8988T (cell line): Measurements from ENCODE around the gene NXPE2.
"Not testable (repeated sequence)": the region's sequence is repeated elsewhere in the genome, so short reads cannot be mapped to it uniquely, and the experiment has no call there.

ENCODE experiments used
- DNase-seq: peaks from one replicate; pipeline ENCODE4 v3.0.0; 2011

NXPE2 gene

DNA sequence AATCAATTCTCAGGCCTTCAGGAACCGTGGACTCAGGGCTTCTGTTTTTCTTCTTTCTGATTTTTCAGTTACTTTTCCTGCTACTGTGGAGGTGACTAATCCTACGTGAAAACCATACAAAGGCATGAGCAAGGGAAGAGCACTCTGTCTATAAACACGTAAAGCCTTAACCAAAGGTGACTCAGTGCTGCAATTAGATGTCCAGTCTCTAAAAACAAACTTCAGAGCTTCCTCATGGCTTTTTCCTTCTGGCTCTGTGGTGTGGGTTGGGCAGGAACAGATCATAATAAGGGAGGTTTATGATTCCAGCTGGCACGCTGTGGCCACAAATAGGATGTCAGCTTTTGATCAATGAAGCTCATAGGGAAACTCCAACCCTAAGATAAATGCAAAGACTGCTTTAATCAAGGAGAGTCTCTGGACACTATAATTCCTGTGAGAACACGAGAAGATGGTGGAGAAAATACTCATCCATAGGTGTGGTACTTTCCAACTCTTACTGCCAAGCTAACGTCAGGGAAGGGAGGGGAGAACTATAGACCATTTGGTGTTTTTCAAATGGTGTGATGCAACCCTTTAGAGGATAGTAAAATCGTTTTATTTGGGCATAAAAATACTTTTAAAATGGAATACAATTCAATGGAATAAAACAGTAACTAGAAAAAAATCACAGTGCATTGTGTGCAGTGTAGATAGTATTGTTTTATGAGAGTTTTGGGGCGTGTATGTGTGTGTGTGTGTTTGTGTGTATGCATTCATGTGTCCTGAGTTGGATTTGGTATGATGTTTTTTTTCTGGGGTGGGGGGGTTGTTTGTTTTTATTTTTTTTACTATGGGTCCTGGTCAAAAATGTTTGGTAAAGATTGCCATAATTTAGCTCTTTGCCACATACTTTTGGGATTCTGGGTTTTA is at the start of gene NXPE2:
NXPE2 (plus strand) TSS at position 403 of the 912 bp plus-strand sequence; CDS start at position 452, 49 bp downstream.
- DNase-seq = no peak

DNA sequence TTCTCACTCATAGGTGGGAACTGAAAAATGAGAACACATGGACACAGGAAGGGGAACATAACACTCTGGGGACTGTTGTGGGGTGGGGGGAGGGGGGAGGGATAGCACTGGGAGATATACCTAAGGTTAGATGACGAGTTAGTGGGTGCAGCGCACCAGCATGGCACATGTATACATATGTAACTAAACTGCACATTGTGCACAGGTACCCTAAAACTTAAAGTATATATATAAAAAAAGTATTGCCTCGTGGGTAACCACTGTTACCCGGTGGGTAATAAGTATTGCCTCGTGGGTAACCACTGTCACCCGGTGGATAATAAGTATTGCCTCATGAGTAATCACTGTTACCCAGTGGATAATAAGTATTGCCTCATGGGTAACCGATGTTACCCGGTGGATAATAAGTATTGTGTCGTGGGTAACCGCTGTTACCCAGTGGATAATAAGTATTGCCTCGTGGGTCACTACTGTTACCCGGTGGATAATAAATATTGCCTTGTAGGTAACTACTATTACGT is 46.8 kb upstream of the NXPE2 start:
- DNase-seq = not testable (repeated sequence)

DNA sequence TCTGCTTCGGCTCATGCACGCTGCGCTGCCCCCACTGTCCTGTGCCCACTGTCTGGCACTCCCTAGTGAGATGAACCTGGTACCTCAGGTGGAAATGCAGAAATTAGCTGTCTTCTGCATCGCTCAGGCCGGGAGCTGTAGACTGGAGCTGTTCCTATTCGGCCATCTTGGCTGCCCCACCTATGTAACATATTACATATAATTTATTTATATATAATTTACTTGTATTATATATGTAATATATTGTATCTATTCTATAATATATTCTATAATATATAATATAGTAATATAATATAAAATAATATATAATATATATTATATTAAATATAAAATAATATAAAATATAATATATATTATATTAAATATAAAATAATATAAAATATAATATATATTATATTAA is 38.9 kb upstream of the NXPE2 start:
- DNase-seq = not testable (repeated sequence)

DNA sequence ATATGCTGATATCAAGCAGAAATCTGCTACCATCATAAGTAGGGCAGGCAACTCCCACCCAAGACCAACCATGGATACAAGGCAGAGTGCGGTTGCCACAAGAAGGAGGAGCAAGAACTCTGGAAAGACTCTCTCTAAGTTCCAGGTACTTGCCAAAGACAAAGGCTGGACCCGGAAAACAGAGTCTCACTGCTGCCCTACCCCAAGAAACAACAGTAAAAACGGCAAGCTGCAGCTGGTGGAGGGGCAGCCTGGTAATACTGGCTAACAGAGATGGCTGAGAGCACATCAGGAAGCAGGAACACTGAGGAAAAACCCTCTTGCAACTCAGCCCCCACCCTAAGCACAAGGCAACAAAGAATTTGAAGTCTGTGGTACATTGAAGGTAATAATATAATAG is 27.7 kb upstream of the NXPE2 start:
- no peak for DNase-seq

DNA sequence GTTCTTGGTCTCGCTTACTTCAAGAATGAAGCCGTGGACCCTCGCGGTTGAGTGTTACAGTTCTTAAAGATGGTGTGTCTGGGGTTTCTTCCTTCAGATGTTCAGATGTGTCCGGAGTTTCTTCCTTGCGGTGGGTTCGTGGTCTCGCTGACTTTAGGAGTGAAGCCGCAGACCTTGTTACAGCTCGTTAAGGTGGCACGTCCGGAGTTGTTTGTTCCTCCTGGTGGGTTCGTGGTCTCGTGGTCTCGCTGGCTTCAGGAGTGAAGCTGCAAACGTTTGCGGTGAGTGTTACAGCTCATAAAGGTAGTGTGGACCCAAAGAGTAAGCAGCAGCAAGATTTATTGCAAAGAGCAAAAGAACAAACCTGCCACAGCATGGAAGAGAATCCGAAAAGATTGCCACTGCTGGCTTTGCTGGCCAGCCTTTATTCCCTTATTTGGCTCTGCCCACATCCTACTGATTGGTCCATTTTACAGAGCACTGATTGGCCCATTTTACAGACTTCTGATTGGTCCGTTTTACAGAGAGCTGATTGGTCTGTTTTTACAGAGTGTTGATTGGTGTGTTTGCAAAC is 27.1 kb upstream of the NXPE2 start:
- DNase-seq = no peak

DNA sequence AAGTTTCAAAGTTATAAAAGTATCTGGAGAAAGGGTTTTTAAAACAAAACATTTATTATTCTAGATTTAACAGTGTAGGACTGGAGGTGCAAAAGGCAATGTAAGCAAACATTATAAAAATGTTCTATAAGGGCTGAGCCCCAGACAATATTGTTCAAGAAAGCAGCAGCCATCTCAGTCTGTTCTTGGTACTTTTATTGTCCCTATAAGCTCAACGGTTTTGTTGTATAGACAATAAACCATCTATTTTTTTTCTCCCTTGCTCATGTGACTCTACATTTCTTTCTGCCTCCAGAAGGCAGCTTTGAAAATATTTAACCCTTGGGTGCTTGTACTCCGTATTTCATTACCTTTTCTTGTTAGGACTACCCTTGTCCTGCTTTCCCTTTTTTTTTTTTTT is 25.2 kb upstream of the NXPE2 start:
- no peak for DNase-seq

DNA sequence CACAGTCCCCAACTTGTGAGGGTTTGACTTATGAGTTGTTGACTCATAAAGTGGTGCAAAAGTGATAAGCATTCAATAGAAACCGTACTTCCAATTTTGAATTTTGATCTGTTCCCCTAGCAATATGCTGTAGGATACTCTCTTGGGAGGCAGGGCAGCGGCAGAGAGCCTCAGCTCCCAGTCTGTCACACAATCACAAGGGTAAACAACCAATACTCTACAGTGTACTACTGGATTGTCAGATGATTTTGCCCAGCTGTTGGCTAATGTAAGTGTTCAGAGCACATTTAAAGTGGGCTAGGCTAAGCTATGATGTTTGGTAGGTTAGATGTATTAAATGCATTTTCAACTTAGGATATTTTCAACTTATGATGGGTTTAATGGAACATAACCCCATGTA is 13.7 kb upstream of the NXPE2 start:
- DNase-seq = no peak

DNA sequence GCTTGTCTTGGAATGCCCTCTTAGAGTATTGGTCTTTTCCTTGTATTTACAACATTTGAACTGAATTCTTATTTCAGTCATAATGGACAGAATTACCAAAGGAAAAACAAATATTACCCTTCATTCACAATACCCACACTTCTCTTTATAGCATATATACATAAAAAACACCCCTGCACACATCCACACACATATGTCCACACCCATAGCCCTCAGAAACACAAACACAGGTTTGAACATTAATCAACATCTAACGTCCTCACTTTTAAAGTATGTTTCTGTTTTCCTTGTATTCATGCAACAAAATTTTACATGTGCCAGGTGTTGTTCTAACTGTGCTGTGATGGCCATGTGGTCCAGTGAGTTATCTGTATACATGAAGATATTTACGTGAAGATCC is 11.6 kb upstream of the NXPE2 start:
- DNase-seq = no peak

DNA sequence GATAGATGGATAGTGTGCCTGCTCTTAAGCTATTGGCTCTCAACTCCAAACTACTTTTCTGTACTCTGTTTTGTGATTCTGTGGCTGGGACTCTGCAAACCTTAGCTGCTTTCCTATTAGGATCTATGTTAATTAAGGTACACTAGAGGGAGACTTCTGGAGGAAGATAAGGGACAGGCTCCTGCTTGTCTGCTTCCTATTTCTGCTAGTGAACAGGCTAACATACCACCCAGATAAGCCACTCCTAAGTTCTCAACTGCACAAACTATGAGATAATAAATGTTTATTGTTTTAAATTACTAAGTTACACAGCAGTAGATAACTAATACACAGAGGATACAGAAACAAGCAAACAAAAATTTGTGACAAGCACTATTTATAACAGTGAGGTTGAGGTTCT is 10.2 kb upstream of the NXPE2 start:
- DNase-seq = no peak

DNA sequence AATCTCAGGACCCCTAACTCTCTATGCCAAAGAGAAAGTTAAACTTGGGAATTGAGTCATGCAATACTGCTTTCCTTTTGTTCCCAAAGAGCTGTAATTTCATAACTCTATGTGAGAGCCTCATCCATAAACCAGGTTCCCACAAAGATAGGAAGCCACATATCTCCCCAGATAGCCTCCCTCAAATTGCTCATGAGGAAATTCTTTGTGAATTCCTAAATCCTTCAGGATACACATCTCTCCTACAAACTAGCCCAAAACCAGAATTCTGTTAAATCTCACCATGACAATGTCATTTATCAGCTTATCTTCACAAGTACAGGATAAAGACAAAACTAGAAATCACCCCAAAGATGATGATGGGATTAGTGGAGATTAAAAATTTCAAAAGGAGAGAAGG is 4.7 kb upstream of the NXPE2 start:
- no peak for DNase-seq

DNA sequence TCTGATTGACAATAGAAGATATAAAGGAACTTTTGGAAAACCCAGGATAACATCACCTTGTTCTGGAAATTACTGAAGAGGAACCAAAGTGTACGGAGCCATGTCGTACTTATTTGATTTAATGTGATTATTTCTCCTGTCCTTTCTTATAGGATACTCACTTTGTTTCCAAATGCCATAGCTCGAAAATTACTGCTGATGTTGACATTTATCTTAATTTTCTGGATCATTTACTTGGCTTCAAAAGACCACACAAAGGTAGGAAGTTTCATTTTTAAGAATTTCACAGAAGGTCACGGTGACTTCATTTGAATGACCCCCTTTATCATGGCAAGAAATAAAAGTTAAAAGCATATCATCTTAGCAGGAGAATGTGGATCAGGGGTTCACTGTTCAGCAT is 1.2 kb downstream of the NXPE2 start:
- no peak for DNase-seq

DNA sequence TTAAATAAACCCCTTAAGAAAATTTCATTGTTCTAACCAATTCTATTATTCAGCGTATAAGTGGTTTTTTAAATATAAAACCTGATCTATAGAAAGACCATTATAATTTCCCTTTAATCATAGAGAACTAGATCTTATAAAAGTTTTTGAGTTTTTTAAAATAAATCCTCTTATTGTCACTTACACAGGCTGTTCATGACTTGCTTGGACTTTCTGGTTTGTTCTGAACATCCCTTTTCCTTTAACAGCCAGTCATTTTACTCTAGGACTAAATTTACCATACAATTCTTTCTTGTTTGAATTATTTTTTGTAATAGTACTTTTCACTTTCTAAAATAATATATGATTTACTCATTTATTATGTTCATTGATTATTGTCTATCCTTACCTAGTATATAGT is 4.7 kb downstream of the NXPE2 start:
- no peak for DNase-seq

DNA sequence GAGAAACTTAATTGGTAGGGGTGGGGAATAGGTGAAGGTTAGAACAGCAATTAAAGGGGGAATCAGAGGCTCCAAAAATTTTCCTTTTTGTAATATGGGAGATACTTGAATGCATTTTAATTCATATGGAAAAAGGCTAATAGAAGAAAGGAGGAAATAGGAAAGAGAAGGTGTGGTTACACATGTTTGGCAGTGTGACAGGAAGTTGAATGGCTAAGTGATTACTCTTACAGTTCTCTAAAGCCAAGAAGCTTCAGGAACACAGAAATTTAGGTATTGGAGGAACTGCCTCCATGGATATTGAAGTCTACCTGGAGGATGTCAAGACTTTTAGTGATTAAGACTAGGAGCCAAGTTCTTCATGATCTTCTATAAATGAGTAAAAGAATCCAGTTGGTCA is 6.3 kb downstream of the NXPE2 start:
- no peak for DNase-seq

DNA sequence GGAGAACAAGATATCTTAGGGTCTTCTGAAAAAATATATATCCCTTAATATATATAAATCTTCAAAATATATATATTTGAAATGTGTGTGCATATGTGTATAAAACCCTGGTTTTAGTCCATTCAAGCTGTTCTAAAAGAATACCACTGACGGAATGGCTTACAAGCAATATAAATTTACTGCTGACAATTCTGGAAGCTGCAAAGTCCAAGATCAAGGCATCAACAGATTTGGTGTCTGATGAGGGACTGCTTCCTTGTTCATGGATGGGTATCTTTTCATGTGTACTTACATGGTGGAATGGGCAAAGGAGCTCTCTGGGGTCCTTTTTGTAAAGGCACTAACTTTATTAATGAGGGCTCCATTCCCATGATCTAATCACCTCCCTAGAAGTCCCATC is 6.8 kb downstream of the NXPE2 start:
- no peak for DNase-seq

DNA sequence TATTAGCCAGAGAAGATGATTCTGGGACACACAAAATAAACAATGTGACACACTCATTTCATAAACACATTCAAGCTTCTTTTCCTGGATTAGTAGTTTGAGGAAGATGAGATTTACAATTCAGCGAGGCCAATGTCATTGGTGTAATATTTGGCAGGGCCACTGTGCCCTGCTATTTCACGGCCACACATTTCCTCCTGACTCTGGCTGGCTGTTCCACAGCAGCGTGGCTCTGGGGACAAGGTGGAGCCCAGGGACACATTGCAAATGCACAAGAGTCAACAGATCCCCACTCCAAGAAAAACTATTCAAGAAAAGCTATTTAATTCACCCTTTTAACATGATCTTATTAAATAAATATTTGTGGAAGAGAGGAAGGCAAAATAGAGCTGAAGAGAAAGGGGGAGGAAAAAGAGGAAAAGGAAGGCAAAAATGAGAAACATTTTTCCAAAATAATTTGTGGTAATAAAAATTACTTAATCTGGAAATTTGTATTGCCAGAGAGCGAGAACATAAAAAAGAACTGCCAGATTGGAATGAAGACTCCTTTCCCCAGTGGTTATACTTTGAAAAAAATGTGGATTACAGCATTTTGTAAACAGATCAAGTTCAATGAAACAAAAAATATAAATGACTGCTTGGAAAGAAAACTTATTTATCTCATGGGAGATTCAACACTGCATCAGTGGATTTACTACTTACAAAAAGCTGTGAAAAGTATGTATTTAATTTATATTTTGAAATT is 27.1 kb downstream of the NXPE2 start:
- DNase-seq = no peak

DNA sequence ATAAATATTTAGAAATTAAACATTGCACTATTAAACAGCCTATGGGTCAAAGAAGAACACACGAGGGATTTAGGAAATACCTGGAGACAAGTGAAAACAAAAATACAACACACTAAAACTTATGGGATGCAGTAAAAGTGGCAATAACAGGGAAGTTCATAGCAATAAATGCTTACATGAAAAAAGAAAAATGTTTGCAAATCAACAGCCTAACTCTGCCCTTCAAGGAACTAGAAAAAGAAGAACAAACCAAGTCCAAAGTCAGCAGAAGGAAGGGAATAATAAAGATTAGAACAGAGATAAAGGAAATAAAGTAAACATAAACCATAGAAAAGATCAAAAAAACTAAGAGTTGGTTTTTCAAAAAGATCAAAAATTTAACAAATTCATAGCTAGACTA is 31.6 kb downstream of the NXPE2 start:
- DNase-seq = no peak

DNA sequence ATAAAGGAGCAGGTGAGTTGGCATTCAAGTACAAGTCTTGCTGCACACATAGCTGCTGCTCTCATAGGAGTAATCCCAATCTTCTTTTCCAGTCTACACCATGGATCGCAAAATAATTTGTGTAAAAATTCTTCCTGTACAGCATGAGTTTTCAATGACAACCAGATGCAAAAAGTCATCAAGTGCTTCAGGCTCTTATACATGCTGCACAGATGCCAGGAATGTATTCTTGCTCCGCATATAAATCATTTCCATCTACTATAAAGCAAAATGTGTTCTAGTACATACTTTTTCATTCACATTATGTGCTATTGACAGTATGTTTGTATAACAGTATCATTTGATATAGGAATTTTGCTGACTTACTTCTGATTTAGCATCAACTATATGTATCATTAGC is 35.4 kb downstream of the NXPE2 start:
- no peak for DNase-seq

DNA sequence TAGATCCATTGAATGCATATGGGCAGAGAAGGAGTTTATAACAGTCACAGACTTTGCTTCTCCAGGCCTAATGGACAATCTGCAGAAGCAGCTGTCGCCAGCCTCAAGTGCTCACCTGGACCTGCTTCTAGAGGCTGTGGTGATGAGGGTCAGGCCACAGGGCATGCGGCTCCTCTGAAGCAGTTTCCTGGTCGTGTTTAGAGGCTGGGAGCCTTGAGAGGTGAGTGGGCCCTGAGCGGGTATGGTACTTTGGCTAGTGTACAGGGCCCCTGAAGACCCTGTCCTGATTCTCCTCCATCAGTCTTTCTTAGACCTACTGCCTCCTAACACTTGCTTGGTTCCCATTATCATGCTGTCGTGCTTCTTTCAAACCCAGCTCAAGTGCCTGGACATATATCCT is 41.2 kb downstream of the NXPE2 start:
- DNase-seq = no peak

DNA sequence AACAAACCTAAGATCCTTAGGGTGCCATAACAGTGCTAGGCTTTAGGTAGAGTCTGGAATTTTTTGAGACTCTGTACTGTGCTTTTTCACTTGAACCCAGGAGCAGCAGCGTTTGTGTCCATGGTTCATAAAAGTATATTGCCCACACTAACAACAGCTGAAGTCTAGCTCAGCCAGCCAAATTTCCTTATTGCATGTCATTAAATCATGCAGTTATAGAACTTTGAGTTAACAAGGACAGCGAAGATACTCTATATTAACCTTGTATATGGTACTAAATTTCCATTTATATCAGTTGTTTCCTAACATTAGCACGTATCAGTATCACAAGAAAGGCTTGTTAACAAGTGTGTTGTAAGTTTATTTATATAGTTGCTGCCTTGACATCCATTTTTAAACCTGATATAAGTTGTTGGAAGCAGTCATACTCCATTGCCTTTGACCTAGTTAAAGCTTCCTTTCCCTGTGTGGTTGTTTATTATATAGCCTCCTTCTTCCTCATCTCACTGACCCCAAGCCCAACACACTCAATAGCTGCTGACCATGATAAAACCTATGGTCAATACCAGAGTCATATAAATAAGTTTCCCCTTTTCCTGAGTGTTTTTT is 46.7 kb downstream of the NXPE2 start:
- DNase-seq = no peak

DNA sequence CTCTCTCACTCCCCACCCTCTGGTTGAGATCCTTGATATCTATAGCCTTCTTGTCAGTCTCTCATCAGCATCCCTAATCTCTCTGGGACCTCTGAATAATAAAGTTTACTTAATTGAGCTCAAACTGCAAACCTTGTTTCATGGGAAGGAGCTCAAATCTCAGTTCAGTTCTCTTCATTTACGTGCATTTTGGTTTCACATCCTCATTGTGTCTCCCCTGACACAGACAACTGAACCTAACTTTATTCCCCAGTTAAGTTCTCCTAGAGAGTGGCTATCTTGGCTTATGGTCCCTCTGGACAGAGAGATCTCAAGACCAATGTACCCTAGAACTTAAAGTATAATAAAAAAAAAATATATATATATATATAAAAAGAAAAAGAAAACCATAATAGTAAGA is 47.3 kb downstream of the NXPE2 start:
- DNase-seq = no peak

DNA sequence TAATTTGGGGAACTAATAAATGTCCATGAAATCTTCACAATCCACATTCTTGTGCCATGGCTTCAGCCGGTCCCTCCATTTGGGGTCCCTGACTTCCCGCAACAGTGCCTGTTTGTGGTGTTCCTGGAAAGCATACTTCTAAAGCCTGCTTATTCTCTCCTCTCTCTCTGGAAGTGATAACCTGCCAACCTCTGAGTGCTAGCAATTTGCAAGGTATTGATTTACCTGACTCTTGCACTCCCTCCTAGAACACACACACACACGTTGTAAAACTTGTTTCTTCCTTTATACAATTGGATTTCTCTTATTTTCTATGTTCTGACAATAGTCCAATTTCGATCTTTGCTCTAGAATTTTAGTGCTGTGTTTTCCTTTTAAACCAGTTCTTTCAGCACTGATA is 58.5 kb downstream of the NXPE2 start:
- no peak for DNase-seq

DNA sequence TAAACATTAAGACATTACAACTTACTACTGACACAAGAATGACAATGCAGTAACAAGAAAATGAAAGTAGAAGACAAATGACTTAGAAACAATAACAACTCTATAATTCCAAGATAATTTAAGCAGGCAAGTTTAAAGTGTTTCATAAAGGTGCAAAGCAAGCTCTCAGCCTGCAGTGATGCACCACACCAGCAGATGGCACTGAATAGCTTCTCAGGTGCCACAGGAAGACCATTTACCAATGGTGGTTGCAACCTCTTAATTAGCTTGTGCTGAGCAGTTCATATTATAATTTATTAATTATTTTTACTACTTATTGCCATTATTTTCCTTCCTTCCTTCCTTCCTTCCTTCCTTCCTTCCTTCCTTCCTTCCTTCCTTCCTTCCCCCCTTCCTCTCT is 60.6 kb downstream of the NXPE2 start:
- DNase-seq = no peak

DNA sequence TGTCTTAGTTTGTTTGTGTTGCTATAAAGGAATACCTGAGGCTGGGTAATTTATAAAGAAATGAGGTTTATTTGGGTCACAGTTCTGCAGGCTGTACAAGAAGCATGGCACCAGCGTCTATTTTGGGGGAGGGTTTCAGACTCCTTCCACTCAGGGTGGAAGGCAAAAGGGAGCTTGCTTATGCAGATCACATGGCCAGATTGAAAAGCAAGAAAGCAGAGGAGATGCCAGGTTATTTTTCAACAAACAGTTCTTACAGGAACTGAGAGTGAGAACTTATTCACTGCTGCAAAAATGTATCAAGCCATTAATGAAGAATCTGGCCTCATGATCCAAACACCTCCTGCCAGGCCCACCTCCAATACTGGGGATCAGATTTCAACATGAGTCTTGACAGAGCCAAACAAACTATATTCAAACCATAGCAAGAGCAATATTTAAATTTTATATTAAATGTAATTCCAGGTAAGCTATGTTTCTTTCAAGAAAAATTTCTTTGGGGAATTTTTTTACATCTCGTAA is 66.9 kb downstream of the NXPE2 start:
- DNase-seq = no peak
